Spinal cord (tissue), 10 donors: ENCODE data around the gene KRTAP19-3. TPM values are rescaled to one million over a fixed set of nuclear protein-coding genes. Genes with fewer than 3 reads are reported as not detected.
"Not testable (repeated sequence)": the region's sequence is repeated elsewhere in the genome, so short reads cannot be mapped to it uniquely, and the experiment has no call there.

Experiments used
- DNase-seq, 6 donors: peaks; one replicate each; pipeline versions ENCODE4 v3.0.0 to v3.0.0-alpha.2; 2013 to 2015; ENCODE audit warnings: low spot score in 6 of 6, low read depth in 4 of 6
- H3K27ac ChIP-seq: one replicate; pipeline ENCODE4 v1.5.1; 2013; ENCODE audit warnings: low read depth, low read length, control low read depth
- H3K27me3 ChIP-seq: one replicate; pipeline ENCODE4 v1.6.1; 2013; ENCODE audit warnings: low read length; ENCODE audit not compliant: control insufficient read depth, insufficient read depth
- H3K36me3 ChIP-seq: one replicate; pipeline ENCODE4 v1.6.1; 2013; ENCODE audit warnings: low read length; ENCODE audit not compliant: control insufficient read depth, insufficient read depth
- H3K4me1 ChIP-seq: one replicate; pipeline ENCODE4 v1.6.1; 2013; ENCODE audit warnings: low read length; ENCODE audit not compliant: control insufficient read depth, insufficient read depth
- H3K4me3 ChIP-seq: one replicate; pipeline ENCODE4 v1.5.1; 2013; ENCODE audit warnings: low read depth, low read length, control low read depth
- H3K9me3 ChIP-seq: one replicate; pipeline ENCODE4 v1.6.1; 2013; ENCODE audit warnings: low read length; ENCODE audit not compliant: control insufficient read depth, insufficient read depth
- WGBS: methylation state at CpG from one replicate; pipeline ENCODE4 v1.1.5; 2013; ENCODE audit warnings: missing lambda C conversion rate; ENCODE audit not compliant: insufficient coverage; 5-methylcytosine and 5-hydroxymethylcytosine counted together
- long read RNA-seq, 4 donors: transcript quantifications; one replicate each; lab custom pipeline, GENCODE V29; 2026
- polyA plus RNA-seq, 2 donors: library from polyadenylated mRNA; unstranded; fragments of 120-200 nt; gene quantifications; one replicate each; pipeline ENCODE4 v1.2.1, GENCODE V29; 2013; ENCODE audit not compliant: insufficient read length in 2 of 2
- total RNA-seq, 2 donors: library from RNA; depleted of rRNA in 1 of 2; stranded (reverse); fragments of 120-200 nt in 1 of 2; fragments of >200 nt in 1 of 2; gene quantifications; one replicate each; pipeline versions ENCODE4 v1.2.3 to v1.2.4, GENCODE V29; 2013 to 2014
- donor health status: healthy.

Gene KRTAP19-3
- total RNA-seq (not detected), polyA plus RNA-seq (not detected)
- long read RNA-seq, donor 1: 0 reads
- long read RNA-seq, donor 2: 0 reads
- long read RNA-seq, donor 3: 0 reads
- long read RNA-seq, donor 4: 0 reads

DNA sequence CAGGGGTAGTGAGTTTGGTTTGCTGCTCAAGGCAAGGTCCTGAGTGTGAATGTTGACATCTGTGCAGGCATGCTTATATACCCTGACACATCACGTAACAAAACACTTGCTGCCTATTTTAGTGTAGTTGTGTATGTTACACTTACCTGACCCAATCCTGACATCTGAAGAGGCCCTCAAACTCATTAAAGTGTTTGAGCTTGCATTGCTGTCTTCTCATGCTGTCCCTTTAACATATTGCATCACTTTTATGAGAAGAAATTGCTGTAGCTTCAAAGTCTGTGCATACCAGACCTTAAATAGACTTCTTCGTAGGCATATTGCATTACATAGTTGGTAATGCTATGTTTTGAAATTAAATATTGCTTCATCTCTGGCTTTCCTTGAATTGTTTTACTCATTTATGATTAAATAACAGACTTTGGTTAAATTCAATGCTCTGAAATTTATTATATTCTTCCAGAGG is at the start of gene KRTAP19-3:
KRTAP19-3 (minus strand) TSS at position 51 of the 466 bp plus-strand sequence. CDS start 56 bp downstream, outside the sequence.
- peaks cover 2% of the 10 kb centered on the region for H3K9me3 ChIP-seq
- no peak for DNase-seq
- H3K27ac ChIP-seq: no peak within 1 kb of the TSS
- WGBS: no CpG with 5 or more reads among the region's 2 CpGs
- no peaks in the 10 kb centered on the region for H3K27me3 ChIP-seq
- H3K4me1 ChIP-seq: no peaks in the 10 kb centered on the region
- no peak within 1 kb of the TSS for H3K4me3 ChIP-seq
- no peaks in the 10 kb centered on the region for H3K36me3 ChIP-seq

DNA sequence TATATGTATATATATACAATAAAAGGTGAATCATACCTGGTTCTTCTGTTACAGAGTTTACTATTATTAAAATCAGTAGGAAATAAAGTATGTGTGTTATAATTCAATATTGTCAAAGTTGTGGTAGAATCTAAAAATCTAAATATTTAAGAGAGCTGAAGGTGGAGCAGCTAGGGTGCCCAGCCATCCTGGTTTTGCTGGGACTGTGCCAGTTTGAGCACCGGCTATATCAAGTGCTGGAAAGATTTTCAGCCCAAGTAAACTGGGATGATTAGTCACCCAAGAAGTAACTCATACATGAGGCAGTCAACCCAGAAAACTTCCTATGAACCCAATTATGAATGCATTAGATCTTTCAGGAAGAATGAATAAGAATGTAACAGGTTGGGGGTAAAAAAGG is 27.1 kb upstream of the KRTAP19-3 start:
- DNase-seq: no peak
- Histone ChIP-seq H3K4me3 (no peak overlapping the region), H3K4me1 (no peaks in the 10 kb centered on the region), H3K27ac (no peak overlapping the region), H3K27me3 (no peaks in the 10 kb centered on the region), H3K9me3 (no peaks in the 10 kb centered on the region), H3K36me3 (no peaks in the 10 kb centered on the region)
- no CpG with 5 or more reads among the region's 1 CpG for WGBS

DNA sequence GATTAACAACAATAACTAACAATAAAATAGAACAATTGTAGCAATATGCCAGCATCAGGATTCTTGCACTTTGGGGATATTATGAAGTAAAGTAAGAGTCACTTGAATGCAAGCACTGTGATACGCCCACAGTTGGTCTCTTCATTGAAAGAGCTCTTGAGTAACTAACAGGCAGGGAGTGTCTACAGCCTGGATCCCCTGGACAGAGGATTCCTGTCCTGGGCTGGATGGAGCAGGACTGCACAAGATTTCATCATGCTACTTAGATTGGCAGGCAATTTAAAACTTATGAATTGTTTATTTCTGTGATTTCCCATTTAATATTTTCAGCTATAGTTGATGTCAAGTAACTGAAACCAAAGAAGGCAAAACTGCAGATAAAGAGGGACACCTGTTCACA is 23.9 kb upstream of the KRTAP19-3 start:
- H3K27ac ChIP-seq: no peak overlapping the region
- DNase-seq: peak in 1 of 6 donors; percentile 1

DNA sequence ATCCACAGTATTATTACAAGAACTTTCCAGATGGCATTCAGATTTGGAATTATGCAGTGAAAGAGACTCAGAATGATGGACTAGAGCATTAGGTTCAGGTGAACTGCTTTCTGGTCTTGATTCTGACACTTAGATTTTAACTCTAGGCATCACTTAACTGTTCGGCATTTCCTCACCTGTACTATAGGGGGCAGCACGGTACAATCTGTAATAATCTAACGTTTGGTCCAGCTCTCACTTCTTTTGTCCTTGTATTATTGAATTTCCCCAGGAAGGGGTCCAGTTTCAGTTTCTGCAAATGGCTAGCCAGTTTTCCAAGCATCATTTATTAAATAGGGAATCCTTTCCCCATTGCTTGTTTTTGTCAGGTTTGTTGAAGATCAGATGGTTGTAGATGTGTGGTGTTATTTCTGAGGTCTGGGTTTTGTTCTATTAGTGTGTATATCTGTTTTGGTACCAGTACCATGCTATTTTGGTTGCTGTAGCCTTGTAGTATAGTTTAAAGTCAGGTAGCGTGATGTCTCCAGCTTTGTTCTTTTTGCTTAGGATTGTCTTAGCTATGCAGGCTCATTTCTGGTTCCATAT is 13.9 kb upstream of the KRTAP19-3 start:
- not testable (repeated sequence) for H3K9me3 ChIP-seq, H3K27ac ChIP-seq, H3K27me3 ChIP-seq, DNase-seq, H3K36me3 ChIP-seq, H3K4me1 ChIP-seq, H3K4me3 ChIP-seq
- WGBS: 27% methylated on average over 4 of the region's 4 CpGs

More for the DNA sequence above, 23.9 kb upstream of the KRTAP19-3 start:
- H3K9me3 ChIP-seq: no peaks in the 10 kb centered on the region
- no peaks in the 10 kb centered on the region for H3K4me1 ChIP-seq
- 86% methylated on average over 1 of the region's 1 CpG for WGBS
- H3K36me3 ChIP-seq: no peaks in the 10 kb centered on the region
- H3K4me3 ChIP-seq: no peak overlapping the region
- no peaks in the 10 kb centered on the region for H3K27me3 ChIP-seq

DNA sequence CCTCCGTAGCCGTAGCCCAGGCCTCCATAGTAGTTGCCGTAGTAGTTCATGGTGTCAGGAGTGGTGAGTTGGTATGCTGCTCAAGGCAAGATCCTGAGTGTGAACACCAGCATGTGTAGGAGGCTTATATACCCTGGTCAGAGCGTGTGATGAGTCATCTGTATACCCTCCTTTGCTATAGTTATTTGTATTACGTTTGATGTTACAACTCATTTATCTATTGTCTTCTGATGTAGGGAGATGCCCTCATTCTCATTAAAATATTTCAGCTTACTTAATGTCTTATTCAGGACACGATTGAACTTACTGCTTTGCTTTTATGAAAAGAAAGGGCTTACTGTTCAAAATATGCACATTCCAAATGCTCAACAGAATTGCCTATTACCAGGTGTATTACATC is 10.2 kb upstream of the KRTAP19-3 start, which contains the start of gene KRTAP19-5:
KRTAP19-5 (minus strand) TSS at position 101 of the 400 bp plus-strand sequence; CDS start at position 50, 51 bp downstream.
- H3K9me3 ChIP-seq: no peaks in the 10 kb centered on the region
- no peak within 1 kb of the TSS for H3K27ac ChIP-seq
- WGBS: 100% methylated on average over 2 of the region's 6 CpGs
- DNase-seq: no peak
- no peaks in the 10 kb centered on the region for H3K27me3 ChIP-seq
- no peaks in the 10 kb centered on the region for H3K36me3 ChIP-seq
- no peak within 1 kb of the TSS for H3K4me3 ChIP-seq
- no peaks in the 10 kb centered on the region for H3K4me1 ChIP-seq

DNA sequence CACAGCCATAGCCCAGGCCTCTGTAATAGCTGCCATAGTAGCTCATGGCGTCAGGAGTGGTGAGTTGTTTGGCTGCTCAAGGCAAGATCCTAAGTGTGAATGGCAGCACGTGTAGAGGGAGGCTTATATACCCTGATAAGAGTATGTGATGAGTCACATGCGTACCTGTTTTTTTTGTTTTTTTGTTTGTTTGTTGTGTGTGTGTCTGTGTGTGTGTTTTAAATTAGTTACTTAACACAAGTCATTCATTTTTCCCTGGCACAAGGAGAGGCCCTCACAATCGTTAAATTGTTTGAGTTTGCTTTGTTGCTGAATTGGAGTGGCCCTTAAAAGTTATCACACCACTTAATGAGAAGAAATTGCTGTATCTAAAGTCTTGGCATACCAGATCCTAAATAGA is 5.3 kb upstream of the KRTAP19-3 start, which contains the start of gene KRTAP19-4:
KRTAP19-4 (minus strand) TSS at position 101 of the 400 bp plus-strand sequence; CDS start at position 46, 55 bp downstream.
- H3K36me3 ChIP-seq: no peaks in the 10 kb centered on the region
- no peaks in the 10 kb centered on the region for H3K4me1 ChIP-seq
- no peak within 1 kb of the TSS for H3K4me3 ChIP-seq
- no peak for DNase-seq
- WGBS: 100% methylated on average over 2 of the region's 4 CpGs
- peaks cover 2% of the 10 kb centered on the region for H3K9me3 ChIP-seq
- H3K27ac ChIP-seq: no peak within 1 kb of the TSS
- H3K27me3 ChIP-seq: no peaks in the 10 kb centered on the region

DNA sequence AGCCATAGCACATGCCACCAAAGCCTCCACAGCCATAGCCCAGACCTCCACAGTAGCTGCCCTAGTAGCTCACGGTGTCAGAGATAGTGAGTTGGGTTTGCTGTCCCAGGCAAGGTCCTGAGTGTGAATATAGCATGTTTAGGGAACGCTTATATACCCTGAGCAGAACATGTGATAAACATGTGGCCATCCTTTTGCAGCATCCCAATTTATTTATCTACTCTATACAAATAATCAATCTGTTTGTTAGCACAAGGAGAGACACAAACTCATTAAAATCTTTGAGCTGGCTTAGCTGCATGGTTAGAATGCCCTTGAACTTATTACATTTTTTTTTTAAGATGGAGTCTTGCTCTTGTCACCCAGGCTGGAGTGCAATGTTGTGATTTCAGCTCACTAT is 4.5 kb downstream of the KRTAP19-3 start, which contains the start of gene KRTAP19-2:
KRTAP19-2 (minus strand) TSS at position 101 of the 400 bp plus-strand sequence; CDS start at position 13, 88 bp downstream.
- WGBS: no CpG with 5 or more reads among the region's 2 CpGs
- no peak within 1 kb of the TSS for H3K27ac ChIP-seq
- peaks cover 13% of the 10 kb centered on the region for H3K9me3 ChIP-seq
- no peak within 1 kb of the TSS for H3K4me3 ChIP-seq
- H3K36me3 ChIP-seq: no peaks in the 10 kb centered on the region
- no peak for DNase-seq
- H3K4me1 ChIP-seq: no peaks in the 10 kb centered on the region
- H3K27me3 ChIP-seq: no peaks in the 10 kb centered on the region

DNA sequence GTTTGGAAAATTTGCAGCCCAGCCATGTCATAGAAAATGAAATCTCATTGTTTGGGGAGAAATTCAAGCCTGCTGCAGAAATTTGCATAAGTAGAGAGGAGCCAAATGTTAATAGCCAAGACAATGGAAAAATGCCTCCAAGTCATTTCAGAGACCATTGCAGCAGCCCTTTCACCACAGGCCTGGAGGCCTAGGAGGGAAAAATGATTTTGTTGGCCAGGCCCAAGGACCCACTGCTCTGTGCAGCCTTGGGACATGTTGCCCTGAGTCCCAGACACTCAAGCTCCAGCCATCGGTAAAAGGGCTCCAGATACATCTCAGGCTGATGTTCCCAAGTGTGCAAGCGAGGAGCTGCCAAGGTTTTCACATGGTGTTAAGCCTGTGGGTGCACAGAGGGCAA is 5.6 kb downstream of the KRTAP19-3 start:
- peaks cover 13% of the 10 kb centered on the region for H3K9me3 ChIP-seq
- 88% methylated on average over 2 of the region's 2 CpGs for WGBS

DNA sequence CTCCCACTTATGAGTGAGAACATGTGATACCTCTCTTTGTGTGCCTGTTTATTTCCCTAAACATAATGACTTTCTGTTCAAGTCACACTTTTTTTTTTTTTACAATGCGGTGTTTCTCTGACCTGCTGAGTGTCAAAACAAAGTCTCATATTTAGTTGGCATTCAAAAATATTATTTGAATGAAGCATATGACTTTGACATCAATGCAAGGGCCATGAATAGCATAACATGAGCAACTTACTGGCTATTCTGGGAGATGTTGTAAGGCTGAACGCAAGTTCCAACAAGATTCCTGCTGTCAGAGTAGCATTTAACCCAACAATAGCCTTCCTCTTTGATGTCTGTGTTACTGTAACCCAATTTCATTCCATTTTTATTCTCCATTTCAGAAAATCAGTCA is 9.7 kb downstream of the KRTAP19-3 start:
- DNase-seq: no peak
- H3K27ac ChIP-seq: no peak overlapping the region
- H3K4me3 ChIP-seq: no peak overlapping the region
- H3K27me3 ChIP-seq: no peaks in the 10 kb centered on the region
- H3K36me3 ChIP-seq: no peaks in the 10 kb centered on the region
- no CpG with 5 or more reads among the region's 2 CpGs for whole genome bisulfite sequencing
- H3K9me3 ChIP-seq: peaks cover 13% of the 10 kb centered on the region
- H3K4me1 ChIP-seq: no peaks in the 10 kb centered on the region

More for the DNA sequence above, 5.6 kb downstream of the KRTAP19-3 start:
- Histone ChIP-seq H3K27ac (no peak overlapping the region), H3K4me3 (no peak overlapping the region), H3K36me3 (no peaks in the 10 kb centered on the region), H3K4me1 (no peaks in the 10 kb centered on the region), H3K27me3 (no peaks in the 10 kb centered on the region)
- DNase-seq: no peak

DNA sequence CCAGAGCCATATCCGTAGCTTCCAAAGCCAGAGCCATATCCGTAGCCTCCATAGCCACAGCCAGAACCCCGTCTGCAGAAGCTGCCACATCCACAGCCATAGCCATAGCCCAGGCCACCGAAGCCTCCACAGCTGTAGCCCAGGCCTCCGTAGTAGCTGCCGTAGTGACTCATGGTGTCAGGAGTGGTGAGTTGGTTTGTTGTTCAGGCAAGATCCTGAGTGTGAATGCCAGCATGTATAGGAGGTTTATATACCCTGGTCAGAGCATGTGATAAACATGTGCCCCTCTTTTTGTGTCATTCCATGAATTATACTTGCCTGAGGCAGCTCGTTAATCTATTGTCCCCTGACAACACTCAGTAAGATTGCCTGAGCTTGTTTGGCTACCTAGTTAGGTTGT is 11.7 kb downstream of the KRTAP19-3 start, which contains the start of gene KRTAP19-1:
KRTAP19-1 (minus strand) TSS at position 223 of the 400 bp plus-strand sequence; CDS start at position 173, 50 bp downstream.
- H3K4me1 ChIP-seq: no peaks in the 10 kb centered on the region
- H3K27ac ChIP-seq: no peak within 1 kb of the TSS
- no peaks in the 10 kb centered on the region for H3K27me3 ChIP-seq
- 88% methylated on average over 5 of the region's 7 CpGs for WGBS
- H3K9me3 ChIP-seq: no peaks in the 10 kb centered on the region
- no peak for DNase-seq
- H3K4me3 ChIP-seq: no peak within 1 kb of the TSS
- H3K36me3 ChIP-seq: no peaks in the 10 kb centered on the region
